ENCODE data around the gene LIX1.
"Not testable (repeated sequence)": the region's sequence is repeated elsewhere in the genome, so short reads cannot be mapped to it uniquely, and the experiment has no call there.

LIX1 gene

GRCh38 chr5:97142521-97143254 is at the start of gene LIX1:
Gene LIX1 (minus strand): TSS chr5:97142611. CDS start chr5:97142576, 35 bp downstream.
- Histone ChIP-seq H3K36me3 (ENCODE audit: control insufficient read depth, insufficient read depth, low read length) (no peaks in the 10 kb centered on the region), H3K9me3 (ENCODE audit: control insufficient read depth, low read length) (no peaks in the 10 kb centered on the region), H3K79me2 (no peaks in the 10 kb centered on the region), H3K4me1 (no peaks in the 10 kb centered on the region), H3K4me3 (ENCODE audit: low read depth, low read length) (no peak within 1 kb of the TSS), H3K9ac (no peak within 1 kb of the TSS), H3K27ac (no peak within 1 kb of the TSS), H3K4me2 (ENCODE audit: low read length) (no peak within 1 kb of the TSS), H3K27me3 (ENCODE audit: control insufficient read depth, insufficient read depth, low read length) (no peaks in the 10 kb centered on the region), H2AFZ (no peak within 1 kb of the TSS)
- peak; percentile 27 for TF ChIP-seq CTCF (IDR thresholded peaks at IDR 0.05)

GRCh38 chr5:97191893-97192292 is 49.5 kb upstream of the LIX1 start:
- Histone ChIP-seq H3K27ac (no peak overlapping the region), H3K4me3 (ENCODE audit: low read depth, low read length) (no peak overlapping the region), H3K9ac (no peak overlapping the region), H3K4me1 (no peaks in the 10 kb centered on the region), H3K9me3 (ENCODE audit: control insufficient read depth, low read length) (no peaks in the 10 kb centered on the region), H3K79me2 (no peaks in the 10 kb centered on the region), H3K27me3 (ENCODE audit: control insufficient read depth, insufficient read depth, low read length) (no peaks in the 10 kb centered on the region), H2AFZ (no peak overlapping the region), H3K36me3 (ENCODE audit: control insufficient read depth, insufficient read depth, low read length) (no peaks in the 10 kb centered on the region), H3K4me2 (ENCODE audit: low read length) (no peak overlapping the region)
- no peak for TF ChIP-seq CTCF (IDR thresholded peaks at IDR 0.05)

- not testable (repeated sequence) for H3K79me2 ChIP-seq; H3K27me3 ChIP-seq (ENCODE audit: control insufficient read depth, insufficient read depth, low read length); H3K4me2 ChIP-seq (ENCODE audit: low read length); H3K4me3 ChIP-seq (ENCODE audit: low read depth, low read length); H3K9ac ChIP-seq; H3K9me3 ChIP-seq (ENCODE audit: control insufficient read depth, low read length); H2AFZ ChIP-seq; H3K27ac ChIP-seq; H3K36me3 ChIP-seq (ENCODE audit: control insufficient read depth, insufficient read depth, low read length); H3K4me1 ChIP-seq
Observed at GRCh38 chr5:97189523-97189922, 47.1 kb upstream of the LIX1 start.

- no peak for TF ChIP-seq CTCF (IDR thresholded peaks at IDR 0.05)
- peak overlapping the region; percentile 96 for H3K4me3 ChIP-seq (ENCODE audit: low read depth, low read length)
- H3K27ac ChIP-seq, result peak overlapping the region; percentile 86
- no peaks in the 10 kb centered on the region for H3K9me3 ChIP-seq (ENCODE audit: control insufficient read depth, low read length)
- H3K79me2 ChIP-seq, result peaks cover 3% of the 10 kb centered on the region
- H3K4me1 ChIP-seq, result peaks cover 3% of the 10 kb centered on the region
- peak overlapping the region; percentile 76 for H3K4me2 ChIP-seq (ENCODE audit: low read length)
- H3K27me3 ChIP-seq (ENCODE audit: control insufficient read depth, insufficient read depth, low read length), result no peaks in the 10 kb centered on the region
- no peaks in the 10 kb centered on the region for H3K36me3 ChIP-seq (ENCODE audit: control insufficient read depth, insufficient read depth, low read length)
- peak overlapping the region; percentile 93 for H2AFZ ChIP-seq
- no peak overlapping the region for H3K9ac ChIP-seq
Observed at GRCh38 chr5:97183930-97184213, 41.5 kb upstream of the LIX1 start.

GRCh38 chr5:97183100-97183929 is 40.9 kb upstream of the LIX1 start, which contains the start of gene RIOK2:
Gene RIOK2 (minus strand): TSS chr5:97183247. CDS start chr5:97183191, 56 bp downstream.
- Histone ChIP-seq H3K27me3 (ENCODE audit: control insufficient read depth, insufficient read depth, low read length) (no peaks in the 10 kb centered on the region), H3K36me3 (ENCODE audit: control insufficient read depth, insufficient read depth, low read length) (no peaks in the 10 kb centered on the region), H2AFZ (peak within 1 kb of the TSS; percentile 93), H3K9ac (peak within 1 kb of the TSS; percentile 41), H3K27ac (peak within 1 kb of the TSS; percentile 86), H3K4me3 (ENCODE audit: low read depth, low read length) (peak within 1 kb of the TSS; percentile 96), H3K4me2 (ENCODE audit: low read length) (peak within 1 kb of the TSS; percentile 76), H3K9me3 (ENCODE audit: control insufficient read depth, low read length) (no peaks in the 10 kb centered on the region), H3K79me2 (peaks cover 3% of the 10 kb centered on the region), H3K4me1 (peaks cover 3% of the 10 kb centered on the region)
- TF ChIP-seq CTCF (IDR thresholded peaks at IDR 0.05), result no peak
